Activated T-cell treated with anti-CD3 and anti-CD28 coated beads, Interleukin-2, amount 50 U/mL, for 72 hours (primary cell): ENCODE data around the gene BEAN1. TPM values are rescaled to one million over a fixed set of nuclear protein-coding genes. Genes with fewer than 3 reads are reported as not detected.

Experiments used
- ATAC-seq, 2 donors: fragments of 150-1000 bp; cut with Tn5 transposase; replicated peaks in 1 of 2; 2 replicates each; pipeline ENCODE4 v1.10.0; 2021; ENCODE audit warnings: moderate library complexity in 2 of 2, mild to moderate bottlenecking in 1 of 2
- DNase-seq, 2 donors: peaks; one replicate each; pipeline ENCODE4 v3.0.0; 2021 to 2022; ENCODE audit warnings: mixed read lengths in 1 of 2
- H3K27ac Mint-ChIP-seq: one replicate; pipeline ENCODE4 v1.8.0; 2022; ENCODE audit warnings: mild to moderate bottlenecking, moderate library complexity, mixed read lengths
- H3K27me3 Mint-ChIP-seq: one replicate; pipeline ENCODE4 v1.8.0; 2022; ENCODE audit warnings: low read depth, mixed read lengths
- H3K36me3 Mint-ChIP-seq, 2 donors: one replicate each; pipeline ENCODE4 v1.8.0; 2022; ENCODE audit warnings: mixed read lengths in 2 of 2, mild to moderate bottlenecking in 1 of 2; ENCODE audit not compliant: insufficient read depth in 2 of 2
- H3K4me1 Mint-ChIP-seq: one replicate; pipeline ENCODE4 v1.8.0; 2022; ENCODE audit warnings: low read depth, mixed read lengths
- H3K4me3 Mint-ChIP-seq, 2 donors: one replicate each; pipeline ENCODE4 v1.8.0; 2022; ENCODE audit warnings: mild to moderate bottlenecking in 2 of 2, mixed read lengths in 2 of 2, moderate library complexity in 2 of 2
- H3K9me3 Mint-ChIP-seq, 2 donors: one replicate each; pipeline ENCODE4 v1.8.0; 2022; ENCODE audit warnings: mixed read lengths in 2 of 2
- total RNA-seq, 2 donors: library from RNA; stranded (reverse); gene quantifications; one replicate each; pipeline ENCODE4 v1.2.3, GENCODE V29; 2022

The BEAN1 gene
- total RNA-seq, 2 donors from 2014 or later: not detected

- no peaks in the 10 kb centered on the region for H3K36me3 Mint-ChIP-seq
- peak overlapping the region; percentile 8 for H3K27ac Mint-ChIP-seq
- peak; percentile 68 to 73 for DNase-seq
- no peaks in the 10 kb centered on the region for H3K9me3 Mint-ChIP-seq
- peak; percentile 92 to 93 for ATAC-seq
- H3K4me1 Mint-ChIP-seq: peaks cover 25% of the 10 kb centered on the region
- no peaks in the 10 kb centered on the region for H3K27me3 Mint-ChIP-seq
- H3K4me3 Mint-ChIP-seq: peak overlapping the region; percentile 5 to 19
Observed at GRCh38 chr16:66474750-66475199, 47.7 kb downstream of the BEAN1 start.

- H3K4me3 Mint-ChIP-seq: no peak overlapping the region
- H3K9me3 Mint-ChIP-seq: no peaks in the 10 kb centered on the region
- ATAC-seq (no peak), DNase-seq (no peak)
- H3K27ac Mint-ChIP-seq: no peak overlapping the region
- no peaks in the 10 kb centered on the region for H3K36me3 Mint-ChIP-seq
- H3K4me1 Mint-ChIP-seq: peaks cover 25% of the 10 kb centered on the region
- H3K27me3 Mint-ChIP-seq: no peaks in the 10 kb centered on the region
Observed at GRCh38 chr16:66475232-66475631, 48.1 kb downstream of the BEAN1 start.

GRCh38 chr16:66476328-66477027 lies 49.4 kb downstream of the BEAN1 start:
- ATAC-seq (peak in 1 of 2 donors; percentile 29), DNase-seq (peak; percentile 56 to 65)
- Mint-ChIP-seq H3K4me1 (peaks cover 25% of the 10 kb centered on the region), H3K36me3 (no peaks in the 10 kb centered on the region), H3K27me3 (no peaks in the 10 kb centered on the region), H3K4me3 (no peak overlapping the region), H3K9me3 (no peaks in the 10 kb centered on the region), H3K27ac (no peak overlapping the region)

GRCh38 chr16:66477028-66477515 lies 50.0 kb downstream of the BEAN1 start:
- Mint-ChIP-seq H3K27ac (no peak overlapping the region), H3K4me3 (no peak overlapping the region), H3K27me3 (no peaks in the 10 kb centered on the region), H3K9me3 (no peaks in the 10 kb centered on the region), H3K36me3 (no peaks in the 10 kb centered on the region), H3K4me1 (peaks cover 25% of the 10 kb centered on the region)
- ATAC-seq: no peak
- DNase-seq: no peak

- Mint-ChIP-seq H3K9me3 (no peaks in the 10 kb centered on the region), H3K4me1 (peaks cover 34% of the 10 kb centered on the region), H3K27me3 (no peaks in the 10 kb centered on the region), H3K4me3 (no peak overlapping the region), H3K27ac (no peak overlapping the region), H3K36me3 (no peaks in the 10 kb centered on the region)
- DNase-seq (peak; percentile 82 to 86), ATAC-seq (peak; percentile 82 to 87)
Observed at GRCh38 chr16:66478733-66479511, 51.8 kb downstream of the BEAN1 start.

- Mint-ChIP-seq H3K4me1 (peaks cover 31% of the 10 kb centered on the region), H3K36me3 (no peaks in the 10 kb centered on the region), H3K27me3 (no peaks in the 10 kb centered on the region), H3K9me3 (no peaks in the 10 kb centered on the region), H3K27ac (no peak overlapping the region), H3K4me3 (no peak overlapping the region)
- no peak for ATAC-seq
- DNase-seq: no peak
Observed at GRCh38 chr16:66479661-66480264, 52.7 kb downstream of the BEAN1 start.

GRCh38 chr16:66480265-66481080 lies 53.4 kb downstream of the BEAN1 start:
- Mint-ChIP-seq H3K4me1 (peaks cover 27% of the 10 kb centered on the region), H3K36me3 (no peaks in the 10 kb centered on the region), H3K27me3 (no peaks in the 10 kb centered on the region), H3K27ac (no peak overlapping the region), H3K9me3 (no peaks in the 10 kb centered on the region), H3K4me3 (no peak overlapping the region)
- no peak for ATAC-seq
- DNase-seq: no peak

GRCh38 chr16:66481081-66481942 lies 54.2 kb downstream of the BEAN1 start:
- no peaks in the 10 kb centered on the region for H3K36me3 Mint-ChIP-seq
- no peak overlapping the region for H3K4me3 Mint-ChIP-seq
- ATAC-seq: no peak
- H3K4me1 Mint-ChIP-seq: peaks cover 27% of the 10 kb centered on the region
- no peak for DNase-seq
- no peaks in the 10 kb centered on the region for H3K9me3 Mint-ChIP-seq
- no peak overlapping the region for H3K27ac Mint-ChIP-seq
- H3K27me3 Mint-ChIP-seq: no peaks in the 10 kb centered on the region

GRCh38 chr16:66481943-66482390 lies 54.9 kb downstream of the BEAN1 start:
- H3K9me3 Mint-ChIP-seq: no peaks in the 10 kb centered on the region
- no peaks in the 10 kb centered on the region for H3K36me3 Mint-ChIP-seq
- H3K27ac Mint-ChIP-seq: no peak overlapping the region
- no peaks in the 10 kb centered on the region for H3K27me3 Mint-ChIP-seq
- DNase-seq (no peak), ATAC-seq (no peak)
- peaks cover 27% of the 10 kb centered on the region for H3K4me1 Mint-ChIP-seq
- no peak overlapping the region for H3K4me3 Mint-ChIP-seq

GRCh38 chr16:66483689-66484452 lies 56.8 kb downstream of the BEAN1 start:
- peak overlapping the region; percentile 55 to 59 for H3K4me3 Mint-ChIP-seq
- H3K9me3 Mint-ChIP-seq: no peaks in the 10 kb centered on the region
- ATAC-seq (peak; percentile 78 to 80), DNase-seq (peak; percentile 82 to 86)
- H3K27me3 Mint-ChIP-seq: no peaks in the 10 kb centered on the region
- peaks cover 21% of the 10 kb centered on the region for H3K4me1 Mint-ChIP-seq
- H3K27ac Mint-ChIP-seq: peak overlapping the region; percentile 45
- no peaks in the 10 kb centered on the region for H3K36me3 Mint-ChIP-seq

GRCh38 chr16:66484453-66485213 lies 57.5 kb downstream of the BEAN1 start:
- no peaks in the 10 kb centered on the region for H3K27me3 Mint-ChIP-seq
- no peak for ATAC-seq

More at GRCh38 chr16:66484453-66485213, 57.5 kb downstream of the BEAN1 start:
- no peak overlapping the region for H3K4me3 Mint-ChIP-seq
- H3K4me1 Mint-ChIP-seq: peaks cover 18% of the 10 kb centered on the region
- no peaks in the 10 kb centered on the region for H3K9me3 Mint-ChIP-seq
- H3K36me3 Mint-ChIP-seq: no peaks in the 10 kb centered on the region
- H3K27ac Mint-ChIP-seq: no peak overlapping the region
- no peak for DNase-seq
